ENCODE measurements around the gene RAB23.

The RAB23 gene

GRCh38 chr6:57198926-57199636, 23.0 kb downstream of the RAB23 start:
- no peak for DNase-seq
- in situ Hi-C loops (cut with MboI; ENCODE audit: low pct_unique_long_range_greater_than_20kb, low sequenced_read_pairs), result no loop called here

- DNase-seq, result no peak
- in situ Hi-C loops (cut with MboI; ENCODE audit: low pct_unique_long_range_greater_than_20kb, low sequenced_read_pairs), result no loop called here
Measured at GRCh38 chr6:57195457-57195856, 26.6 kb downstream of the RAB23 start.

GRCh38 chr6:57193177-57193576, 28.9 kb downstream of the RAB23 start:
- no peak for DNase-seq
- in situ Hi-C loops (cut with MboI; ENCODE audit: low pct_unique_long_range_greater_than_20kb, low sequenced_read_pairs), result no loop called here

GRCh38 chr6:57190140-57190539, 32.0 kb downstream of the RAB23 start:
- peak; percentile 23 for DNase-seq
- in situ Hi-C loops (cut with MboI; ENCODE audit: low pct_unique_long_range_greater_than_20kb, low sequenced_read_pairs), result no loop called here

- no peak for DNase-seq
Measured at GRCh38 chr6:57183336-57183735, 38.8 kb downstream of the RAB23 start.

GRCh38 chr6:57182017-57182432, 40.1 kb downstream of the RAB23 start:
- in situ Hi-C loops (cut with MboI; ENCODE audit: low pct_unique_long_range_greater_than_20kb, low sequenced_read_pairs), result no loop called here
- no peak for DNase-seq

More at GRCh38 chr6:57183336-57183735, 38.8 kb downstream of the RAB23 start:
- in situ Hi-C loops (cut with MboI; ENCODE audit: low pct_unique_long_range_greater_than_20kb, low sequenced_read_pairs), result no loop called here

GRCh38 chr6:57180596-57180995, 41.5 kb downstream of the RAB23 start:
- in situ Hi-C loops (cut with MboI; ENCODE audit: low pct_unique_long_range_greater_than_20kb, low sequenced_read_pairs), result no loop called here
- no peak for DNase-seq

- in situ Hi-C loops (cut with MboI; ENCODE audit: low pct_unique_long_range_greater_than_20kb, low sequenced_read_pairs), result no loop called here
- DNase-seq, result no peak
Measured at GRCh38 chr6:57177545-57178265, 44.4 kb downstream of the RAB23 start.

GRCh38 chr6:57174511-57174907, 47.6 kb downstream of the RAB23 start:
- in situ Hi-C loops (cut with MboI; ENCODE audit: low pct_unique_long_range_greater_than_20kb, low sequenced_read_pairs), result no loop called here
- DNase-seq, result no peak

GRCh38 chr6:57173886-57174510, 48.1 kb downstream of the RAB23 start:
- peak; percentile 49 for DNase-seq
- in situ Hi-C loops (cut with MboI; ENCODE audit: low pct_unique_long_range_greater_than_20kb, low sequenced_read_pairs), result no loop called here

- in situ Hi-C loops (cut with MboI; ENCODE audit: low pct_unique_long_range_greater_than_20kb, low sequenced_read_pairs), result no loop called here
- peak; percentile 59 for DNase-seq
Measured at GRCh38 chr6:57173056-57173885, 48.8 kb downstream of the RAB23 start.

GRCh38 chr6:57172136-57173055, 49.7 kb downstream of the RAB23 start, which contains the start of gene BAG2:
BAG2 (plus strand) TSS chr6:57172326; CDS start chr6:57172698, 372 bp downstream.
- in situ Hi-C loops (cut with MboI; ENCODE audit: low pct_unique_long_range_greater_than_20kb, low sequenced_read_pairs), result no loop called here
- DNase-seq, result peak; percentile 92

GRCh38 chr6:57165080-57165479, 57.0 kb downstream of the RAB23 start:
- no peak for DNase-seq
- in situ Hi-C loops (cut with MboI; ENCODE audit: low pct_unique_long_range_greater_than_20kb, low sequenced_read_pairs), result no loop called here

GRCh38 chr6:57163956-57164355, 58.2 kb downstream of the RAB23 start:
- in situ Hi-C loops (cut with MboI; ENCODE audit: low pct_unique_long_range_greater_than_20kb, low sequenced_read_pairs), result no loop called here
- DNase-seq, result peak; percentile 29

- in situ Hi-C loops (cut with MboI; ENCODE audit: low pct_unique_long_range_greater_than_20kb, low sequenced_read_pairs), result no loop called here
- no peak for DNase-seq
Measured at GRCh38 chr6:57162516-57162915, 59.6 kb downstream of the RAB23 start.

GRCh38 chr6:57162028-57162427, 60.1 kb downstream of the RAB23 start:
- in situ Hi-C loops (cut with MboI; ENCODE audit: low pct_unique_long_range_greater_than_20kb, low sequenced_read_pairs), result no loop called here
- DNase-seq, result no peak

- in situ Hi-C loops (cut with MboI; ENCODE audit: low pct_unique_long_range_greater_than_20kb, low sequenced_read_pairs), result no loop called here
- no peak for DNase-seq
Measured at GRCh38 chr6:57159127-57159526, 63.0 kb downstream of the RAB23 start.

GRCh38 chr6:57158658-57159057, 63.4 kb downstream of the RAB23 start:
- in situ Hi-C loops (cut with MboI; ENCODE audit: low pct_unique_long_range_greater_than_20kb, low sequenced_read_pairs), result no loop called here
- DNase-seq, result no peak

Measured in KBM-7 (cell line).